LNCaP clone FGC (cell line): ENCODE results near the gene VWA3B.
"Not testable (repeated sequence)": the region's sequence is repeated elsewhere in the genome, so short reads cannot be mapped to it uniquely, and the experiment has no call there.

Source experiments
- DNase-seq: peaks from one replicate; pipeline ENCODE4 v3.0.0-alpha.2; 2011; ENCODE audit warnings: low read depth
- H3K4me3 ChIP-seq: 2 replicates; pipeline ENCODE4 v1.5.1; 2011; ENCODE audit warnings: mild to moderate bottlenecking, low read depth, low read length, control low read depth
- TF ChIP-seq, protein P1 (sequence below): IDR thresholded peaks from 2 replicates; pipeline ENCODE4 v1.5.1; 2012; ENCODE audit warnings: mild to moderate bottlenecking; ENCODE audit not compliant: control insufficient read depth, insufficient read depth; ENCODE audit errors: extremely low read depth

Gene VWA3B

DNA sequence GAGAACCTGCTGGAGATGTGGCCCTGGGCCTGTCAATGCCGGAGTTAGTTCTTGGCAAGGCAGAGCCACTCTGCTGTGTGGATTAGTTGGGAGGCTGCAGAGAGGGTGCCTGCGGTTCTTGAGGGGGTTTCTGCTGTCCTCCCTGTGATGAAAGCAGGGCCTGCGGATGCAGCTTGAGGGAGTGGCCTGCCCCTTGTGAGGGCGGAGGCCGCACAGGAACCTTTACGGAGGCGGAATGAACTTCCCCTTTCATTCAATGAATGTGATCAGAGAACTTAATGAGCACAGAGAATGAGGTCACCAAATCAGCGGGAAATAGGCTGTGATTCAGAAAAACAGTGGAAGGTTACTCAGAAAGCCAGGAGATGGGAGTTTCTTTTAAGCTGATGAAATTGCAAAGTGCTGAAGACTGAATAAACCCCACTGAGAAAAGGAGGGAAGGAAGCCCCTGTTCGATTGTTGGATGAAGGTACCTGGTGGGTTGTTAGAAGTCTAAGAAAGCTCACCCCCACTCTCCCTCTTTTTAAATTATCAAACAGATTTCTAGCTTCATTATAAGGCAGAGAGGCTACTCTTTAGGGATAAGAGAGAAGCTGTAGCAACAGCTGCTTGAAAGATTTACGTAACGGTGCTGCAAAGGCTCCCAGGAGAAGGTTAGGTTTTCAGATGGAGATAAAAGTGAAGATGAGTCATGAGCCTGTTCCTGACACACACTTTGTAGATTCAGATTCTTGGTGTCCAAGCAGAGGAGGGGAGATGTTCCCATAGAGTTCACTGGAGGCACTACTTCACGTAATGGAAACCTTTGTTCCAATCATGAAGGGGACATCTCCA, 47.4 kb downstream of the VWA3B start:
- DNase-seq: no peak
- TF ChIP-seq, protein P1, sequence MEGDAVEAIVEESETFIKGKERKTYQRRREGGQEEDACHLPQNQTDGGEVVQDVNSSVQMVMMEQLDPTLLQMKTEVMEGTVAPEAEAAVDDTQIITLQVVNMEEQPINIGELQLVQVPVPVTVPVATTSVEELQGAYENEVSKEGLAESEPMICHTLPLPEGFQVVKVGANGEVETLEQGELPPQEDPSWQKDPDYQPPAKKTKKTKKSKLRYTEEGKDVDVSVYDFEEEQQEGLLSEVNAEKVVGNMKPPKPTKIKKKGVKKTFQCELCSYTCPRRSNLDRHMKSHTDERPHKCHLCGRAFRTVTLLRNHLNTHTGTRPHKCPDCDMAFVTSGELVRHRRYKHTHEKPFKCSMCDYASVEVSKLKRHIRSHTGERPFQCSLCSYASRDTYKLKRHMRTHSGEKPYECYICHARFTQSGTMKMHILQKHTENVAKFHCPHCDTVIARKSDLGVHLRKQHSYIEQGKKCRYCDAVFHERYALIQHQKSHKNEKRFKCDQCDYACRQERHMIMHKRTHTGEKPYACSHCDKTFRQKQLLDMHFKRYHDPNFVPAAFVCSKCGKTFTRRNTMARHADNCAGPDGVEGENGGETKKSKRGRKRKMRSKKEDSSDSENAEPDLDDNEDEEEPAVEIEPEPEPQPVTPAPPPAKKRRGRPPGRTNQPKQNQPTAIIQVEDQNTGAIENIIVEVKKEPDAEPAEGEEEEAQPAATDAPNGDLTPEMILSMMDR: no peak
- no peak overlapping the region for H3K4me3 ChIP-seq

DNA sequence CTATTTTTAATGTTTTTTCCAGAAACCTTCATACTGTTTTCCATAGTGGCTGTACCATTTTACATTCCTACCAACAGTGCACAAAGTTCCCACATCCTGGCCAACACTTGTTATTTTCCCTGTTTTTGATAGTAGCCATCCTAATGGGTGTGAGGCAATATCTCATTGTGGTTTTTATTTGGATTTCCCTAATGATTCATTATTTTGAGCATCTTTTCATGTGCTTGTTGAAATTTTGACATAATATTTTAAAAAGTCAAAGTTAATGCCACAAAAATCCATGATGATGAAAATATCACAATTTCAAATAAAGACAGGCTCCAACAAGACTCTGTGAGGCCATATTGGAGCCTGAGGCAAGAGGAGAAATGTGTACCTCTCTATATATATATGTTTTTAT, 50.2 kb downstream of the VWA3B start:
- no peak overlapping the region for H3K4me3 ChIP-seq
- TF ChIP-seq, protein P1: no peak
- no peak for DNase-seq

DNA sequence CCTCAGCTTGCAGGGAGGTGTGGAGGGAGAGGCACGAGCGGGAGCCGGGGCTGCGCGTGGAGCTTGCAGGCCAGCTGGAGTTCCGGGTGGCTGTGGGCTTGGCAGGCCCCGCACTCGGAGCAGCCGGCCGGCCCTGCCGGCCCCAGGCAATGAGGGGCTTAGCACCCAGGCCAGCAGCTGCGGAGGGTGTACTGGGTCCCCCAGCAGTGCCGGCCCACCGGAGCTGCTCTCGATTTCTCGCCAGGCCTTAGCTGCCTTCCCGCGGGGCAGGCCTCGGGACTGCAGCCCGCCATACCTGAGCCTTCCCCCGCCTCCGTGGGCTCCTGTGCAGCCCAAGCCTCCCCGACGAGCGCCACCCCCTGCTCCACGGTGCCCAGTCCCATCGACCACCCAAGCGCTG, 52.0 kb downstream of the VWA3B start:
- DNase-seq, H3K4me3 ChIP-seq: not testable (repeated sequence)

DNA sequence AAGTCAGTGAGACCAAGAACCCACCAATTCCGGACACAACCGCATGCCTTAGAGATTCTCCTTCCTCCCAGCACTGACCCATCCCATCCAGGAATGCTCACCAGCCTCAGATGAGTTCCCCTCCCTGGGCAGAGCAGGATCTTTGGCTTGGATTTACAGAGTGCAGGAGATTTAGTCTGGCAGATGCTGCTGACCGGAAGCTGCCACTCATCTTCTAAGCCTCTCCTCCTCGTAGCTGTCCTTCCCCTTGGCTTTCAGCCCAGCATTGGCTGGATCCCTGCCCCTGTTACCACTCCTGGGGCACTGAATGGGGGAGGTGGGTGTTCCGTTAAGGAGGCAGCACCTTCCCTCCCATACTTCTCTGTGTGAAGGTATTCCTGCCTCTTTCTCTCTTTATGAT, 53.2 kb downstream of the VWA3B start:
- TF ChIP-seq, protein P1: no peak
- no peak overlapping the region for H3K4me3 ChIP-seq
- no peak for DNase-seq

DNA sequence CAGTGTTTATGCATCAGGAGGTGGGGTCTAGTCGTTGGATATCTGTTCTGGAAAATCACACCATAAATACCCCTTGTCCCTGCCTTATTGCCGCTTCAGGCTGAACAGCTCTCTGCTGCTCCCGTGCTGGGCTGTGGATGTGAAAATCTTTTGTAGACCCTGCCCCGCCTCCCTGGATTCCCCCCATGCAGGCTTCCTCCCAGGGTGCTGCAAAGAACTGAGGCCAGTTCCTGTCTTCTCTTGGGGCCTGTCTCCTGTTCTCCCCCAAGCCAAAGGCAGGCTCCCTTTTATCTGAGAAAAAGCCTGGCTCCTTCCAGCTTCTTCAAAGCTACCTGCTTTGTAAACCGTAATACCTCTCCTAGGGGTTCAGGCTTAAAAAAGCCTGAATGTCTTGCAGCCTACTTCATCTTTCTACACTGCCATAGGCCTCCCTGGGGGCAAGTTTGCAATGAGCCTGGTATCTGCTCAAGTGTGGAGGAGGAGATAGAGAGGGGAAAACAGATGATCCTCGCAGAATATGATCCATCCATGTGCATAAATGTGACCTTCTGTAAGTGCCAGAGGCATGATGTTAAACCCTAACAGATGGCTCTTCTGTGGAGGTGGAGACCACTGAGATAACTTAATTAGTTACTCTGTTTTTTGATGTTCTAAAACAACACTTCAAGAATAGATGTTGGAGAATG, 55.3 kb downstream of the VWA3B start:
- H3K4me3 ChIP-seq: no peak overlapping the region
- DNase-seq: no peak
- TF ChIP-seq, protein P1: no peak

DNA sequence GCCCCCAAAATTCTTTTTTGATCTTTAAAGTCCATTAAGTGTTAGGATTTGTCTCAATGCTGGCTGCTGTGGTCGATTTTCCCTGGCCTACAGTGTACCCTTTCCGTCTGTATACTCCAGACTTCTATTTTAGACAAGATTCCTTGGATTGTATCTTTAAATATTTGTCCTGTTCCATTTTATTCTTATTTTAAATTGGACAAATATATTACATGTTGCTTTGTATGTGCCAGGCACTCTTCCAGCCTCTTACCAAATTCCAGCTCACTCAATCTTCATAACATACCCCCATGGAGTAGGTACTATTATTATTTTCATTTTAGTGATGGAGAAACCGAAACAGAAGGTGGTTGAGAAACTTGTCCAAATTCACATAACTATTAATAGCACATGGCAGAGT, 58.1 kb downstream of the VWA3B start:
- no peak overlapping the region for H3K4me3 ChIP-seq
- TF ChIP-seq, protein P1: no peak
- DNase-seq: no peak

DNA sequence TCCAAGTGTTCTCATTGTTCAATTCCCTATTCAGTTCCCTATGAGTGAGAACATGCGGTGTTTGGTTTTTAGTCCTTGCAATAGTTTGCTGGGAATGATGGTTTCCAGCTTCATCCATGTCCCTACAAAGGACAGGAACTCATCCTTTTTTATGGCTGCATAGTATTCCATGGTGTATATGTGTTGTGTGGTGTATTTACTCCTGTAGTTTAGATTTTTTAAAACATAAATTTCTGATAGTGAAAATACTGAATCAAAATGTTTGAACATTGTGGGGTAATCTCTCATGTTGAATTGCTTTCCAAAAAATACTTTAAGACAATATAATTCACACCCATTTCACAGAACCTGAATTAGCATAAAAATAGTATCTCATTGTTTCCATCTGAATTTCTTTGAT, 60.9 kb downstream of the VWA3B start:
- DNase-seq: not testable (repeated sequence)

DNA sequence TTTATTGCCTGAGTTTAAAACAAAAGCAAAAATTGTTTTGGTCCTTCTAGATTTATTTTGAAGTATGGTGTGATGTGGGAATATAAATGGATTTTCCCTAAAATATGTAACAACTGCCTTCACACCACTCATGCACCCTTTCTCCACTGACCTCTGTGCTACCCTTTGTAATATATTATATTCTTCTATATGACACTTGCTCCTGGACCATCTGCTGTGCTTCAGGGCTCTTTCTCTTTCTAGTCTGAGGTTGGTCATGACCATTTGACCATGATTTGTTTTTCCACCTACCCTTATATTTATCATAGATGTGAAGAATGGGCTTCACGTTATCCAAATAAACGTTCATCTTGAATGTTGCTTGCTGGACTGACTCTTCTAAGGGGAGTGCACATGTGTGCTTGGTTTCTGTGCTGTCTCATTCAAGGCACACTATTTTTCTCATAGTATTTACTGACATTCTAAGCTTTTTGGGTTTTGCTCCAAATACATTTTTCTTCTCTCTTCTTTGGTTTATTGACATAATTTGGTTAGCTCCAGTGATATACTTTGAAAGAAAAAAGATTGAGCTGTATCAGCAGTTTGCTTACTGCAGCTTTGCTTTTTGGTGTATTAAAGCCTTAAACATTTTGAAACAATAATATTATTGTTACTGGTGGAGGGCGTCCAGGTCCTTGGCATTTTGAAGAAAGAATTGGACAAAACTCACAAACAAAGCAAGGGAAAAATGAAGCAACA, 61.8 kb downstream of the VWA3B start:
- DNase-seq: no peak
- H3K4me3 ChIP-seq: no peak overlapping the region
- TF ChIP-seq, protein P1: no peak

More for the DNA sequence above, 60.9 kb downstream of the VWA3B start:
- H3K4me3 ChIP-seq: not testable (repeated sequence)
